ENCODE results near the gene RNF41.

RNF41 gene

DNA sequence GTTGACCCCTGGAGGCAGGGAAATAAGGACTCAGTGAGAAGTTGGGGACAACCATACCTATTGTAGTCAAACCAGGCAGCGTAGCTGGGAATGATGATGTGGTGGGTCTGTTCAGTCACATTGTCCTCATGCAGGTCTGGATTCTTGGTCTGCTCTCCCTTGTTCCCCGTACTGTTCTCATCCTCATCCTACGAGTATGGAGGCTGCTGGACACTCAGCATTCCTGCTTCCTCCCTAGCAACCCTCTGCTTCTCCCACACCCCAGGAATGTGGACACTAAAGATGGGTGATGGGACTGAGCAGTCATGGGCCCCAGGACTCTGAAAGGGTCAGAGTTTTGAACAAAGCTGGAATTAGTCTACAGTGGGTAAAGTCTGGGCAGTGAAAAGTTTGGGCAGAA, 43.4 kb downstream of the RNF41 start:
- Histone ChIP-seq H3K36me3 (ENCODE audit: control insufficient read depth, insufficient read depth, low read length) (peaks cover 10% of the 10 kb centered on the region), H3K9me3 (ENCODE audit: control insufficient read depth, low read length) (no peaks in the 10 kb centered on the region)

GRCh38 chr12:56172839-56173238, 48.9 kb downstream of the RNF41 start:
- H3K27me3 ChIP-seq (ENCODE audit: control insufficient read depth, insufficient read depth, low read length): no peaks in the 10 kb centered on the region
- H3K36me3 ChIP-seq (ENCODE audit: control insufficient read depth, insufficient read depth, low read length): peaks cover 13% of the 10 kb centered on the region
- no peaks in the 10 kb centered on the region for H3K9me3 ChIP-seq (ENCODE audit: control insufficient read depth, low read length)
- H3K4me1 ChIP-seq (ENCODE audit: control insufficient read depth, insufficient read depth, low read length): no peaks in the 10 kb centered on the region
- no peak overlapping the region for H3K9ac ChIP-seq (ENCODE audit: low read length)
- H3K4me3 ChIP-seq (ENCODE audit: low read length): no peak overlapping the region

More for the DNA sequence above, 43.4 kb downstream of the RNF41 start:
- no peaks in the 10 kb centered on the region for H3K27me3 ChIP-seq (ENCODE audit: control insufficient read depth, insufficient read depth, low read length)
- H3K4me3 ChIP-seq (ENCODE audit: low read length): no peak overlapping the region
- H3K4me1 ChIP-seq (ENCODE audit: control insufficient read depth, insufficient read depth, low read length): no peaks in the 10 kb centered on the region
- H3K9ac ChIP-seq (ENCODE audit: low read length): no peak overlapping the region

- H3K9me3 ChIP-seq (ENCODE audit: control insufficient read depth, low read length): no peaks in the 10 kb centered on the region
- peaks cover 13% of the 10 kb centered on the region for H3K36me3 ChIP-seq (ENCODE audit: control insufficient read depth, insufficient read depth, low read length)
- H3K27me3 ChIP-seq (ENCODE audit: control insufficient read depth, insufficient read depth, low read length): no peaks in the 10 kb centered on the region
- no peak overlapping the region for H3K9ac ChIP-seq (ENCODE audit: low read length)
- no peak overlapping the region for H3K4me3 ChIP-seq (ENCODE audit: low read length)
- no peaks in the 10 kb centered on the region for H3K4me1 ChIP-seq (ENCODE audit: control insufficient read depth, insufficient read depth, low read length)
Measured at GRCh38 chr12:56169229-56169759, 52.4 kb downstream of the RNF41 start.

- H3K4me1 ChIP-seq (ENCODE audit: control insufficient read depth, insufficient read depth, low read length): peaks cover 13% of the 10 kb centered on the region
- no peaks in the 10 kb centered on the region for H3K9me3 ChIP-seq (ENCODE audit: control insufficient read depth, low read length)
- H3K4me3 ChIP-seq (ENCODE audit: low read length): no peak overlapping the region
- H3K27me3 ChIP-seq (ENCODE audit: control insufficient read depth, insufficient read depth, low read length): no peaks in the 10 kb centered on the region
- no peak overlapping the region for H3K9ac ChIP-seq (ENCODE audit: low read length)
- peaks cover 22% of the 10 kb centered on the region for H3K36me3 ChIP-seq (ENCODE audit: control insufficient read depth, insufficient read depth, low read length)
Measured at GRCh38 chr12:56165369-56165768, 56.4 kb downstream of the RNF41 start.

- H3K27me3 ChIP-seq (ENCODE audit: control insufficient read depth, insufficient read depth, low read length): no peaks in the 10 kb centered on the region
- H3K4me1 ChIP-seq (ENCODE audit: control insufficient read depth, insufficient read depth, low read length): peaks cover 22% of the 10 kb centered on the region
- H3K4me3 ChIP-seq (ENCODE audit: low read length): no peak overlapping the region
- H3K36me3 ChIP-seq (ENCODE audit: control insufficient read depth, insufficient read depth, low read length): peaks cover 32% of the 10 kb centered on the region
- H3K9me3 ChIP-seq (ENCODE audit: control insufficient read depth, low read length): no peaks in the 10 kb centered on the region
- H3K9ac ChIP-seq (ENCODE audit: low read length): no peak overlapping the region
Measured at GRCh38 chr12:56164345-56164729, 57.4 kb downstream of the RNF41 start.

GRCh38 chr12:56163533-56164344, 58.0 kb downstream of the RNF41 start:
- H3K9ac ChIP-seq (ENCODE audit: low read length): no peak overlapping the region

DNA sequence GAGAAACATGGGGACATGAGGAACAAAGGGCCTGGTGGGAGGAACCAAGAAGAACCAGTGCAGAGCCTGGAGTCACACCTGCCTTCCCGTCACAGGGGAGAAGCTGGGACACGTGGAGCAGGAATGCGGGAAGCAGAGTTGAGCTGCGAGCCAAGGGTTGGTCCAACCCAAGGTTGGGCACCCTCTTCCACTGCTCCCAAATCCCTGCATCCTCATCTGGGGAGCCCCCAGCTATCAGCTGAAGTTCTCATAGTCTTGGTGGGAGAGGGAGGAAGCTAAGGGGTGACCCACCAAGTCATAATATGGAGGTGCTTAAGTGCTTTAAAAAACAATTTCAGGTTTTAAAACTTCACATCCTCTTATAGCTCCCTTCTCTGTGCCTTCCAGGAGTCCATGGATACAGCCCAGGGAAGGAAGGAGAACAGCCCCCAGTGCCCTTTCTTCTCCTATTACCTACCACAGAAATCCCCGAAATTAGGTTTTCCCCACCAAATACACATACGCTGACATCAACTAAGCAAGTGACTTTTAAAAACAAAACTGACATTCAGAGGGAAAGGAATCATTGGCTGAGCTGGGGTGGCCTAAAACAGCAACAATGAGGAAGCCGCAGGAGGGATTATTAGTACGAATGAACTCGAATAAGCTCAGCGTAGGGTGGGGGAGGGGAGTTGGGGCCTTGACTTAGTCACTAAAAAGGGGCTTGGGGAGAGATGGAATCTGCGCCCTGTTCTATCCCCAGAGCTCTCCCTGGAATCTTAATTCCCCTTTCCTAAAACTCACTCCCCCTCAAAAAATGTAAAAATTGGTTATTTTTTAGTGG, 59.0 kb downstream of the RNF41 start:
- Histone ChIP-seq H3K4me1 (ENCODE audit: control insufficient read depth, insufficient read depth, low read length) (peaks cover 22% of the 10 kb centered on the region), H3K27me3 (ENCODE audit: control insufficient read depth, insufficient read depth, low read length) (no peaks in the 10 kb centered on the region), H3K36me3 (ENCODE audit: control insufficient read depth, insufficient read depth, low read length) (peaks cover 29% of the 10 kb centered on the region), H3K4me3 (ENCODE audit: low read length) (no peak overlapping the region), H3K9me3 (ENCODE audit: control insufficient read depth, low read length) (no peaks in the 10 kb centered on the region), H3K9ac (ENCODE audit: low read length) (no peak overlapping the region)

More at GRCh38 chr12:56163533-56164344, 58.0 kb downstream of the RNF41 start:
- no peak overlapping the region for H3K4me3 ChIP-seq (ENCODE audit: low read length)
- H3K4me1 ChIP-seq (ENCODE audit: control insufficient read depth, insufficient read depth, low read length): peaks cover 22% of the 10 kb centered on the region
- peaks cover 34% of the 10 kb centered on the region for H3K36me3 ChIP-seq (ENCODE audit: control insufficient read depth, insufficient read depth, low read length)
- H3K27me3 ChIP-seq (ENCODE audit: control insufficient read depth, insufficient read depth, low read length): no peaks in the 10 kb centered on the region
- H3K9me3 ChIP-seq (ENCODE audit: control insufficient read depth, low read length): no peaks in the 10 kb centered on the region

GRCh38 chr12:56161690-56162351, 59.9 kb downstream of the RNF41 start:
- Histone ChIP-seq H3K4me3 (ENCODE audit: low read length) (no peak overlapping the region), H3K36me3 (ENCODE audit: control insufficient read depth, insufficient read depth, low read length) (peaks cover 29% of the 10 kb centered on the region), H3K9me3 (ENCODE audit: control insufficient read depth, low read length) (no peaks in the 10 kb centered on the region), H3K27me3 (ENCODE audit: control insufficient read depth, insufficient read depth, low read length) (no peaks in the 10 kb centered on the region), H3K4me1 (ENCODE audit: control insufficient read depth, insufficient read depth, low read length) (peaks cover 27% of the 10 kb centered on the region), H3K9ac (ENCODE audit: low read length) (peak overlapping the region; percentile 100)

- Histone ChIP-seq H3K27me3 (ENCODE audit: control insufficient read depth, insufficient read depth, low read length) (no peaks in the 10 kb centered on the region), H3K36me3 (ENCODE audit: control insufficient read depth, insufficient read depth, low read length) (peaks cover 29% of the 10 kb centered on the region), H3K4me3 (ENCODE audit: low read length) (peak overlapping the region; percentile 95), H3K9ac (ENCODE audit: low read length) (peak overlapping the region; percentile 100), H3K9me3 (ENCODE audit: control insufficient read depth, low read length) (no peaks in the 10 kb centered on the region), H3K4me1 (ENCODE audit: control insufficient read depth, insufficient read depth, low read length) (peaks cover 27% of the 10 kb centered on the region)
Measured at GRCh38 chr12:56160894-56161689, 60.6 kb downstream of the RNF41 start.

DNA sequence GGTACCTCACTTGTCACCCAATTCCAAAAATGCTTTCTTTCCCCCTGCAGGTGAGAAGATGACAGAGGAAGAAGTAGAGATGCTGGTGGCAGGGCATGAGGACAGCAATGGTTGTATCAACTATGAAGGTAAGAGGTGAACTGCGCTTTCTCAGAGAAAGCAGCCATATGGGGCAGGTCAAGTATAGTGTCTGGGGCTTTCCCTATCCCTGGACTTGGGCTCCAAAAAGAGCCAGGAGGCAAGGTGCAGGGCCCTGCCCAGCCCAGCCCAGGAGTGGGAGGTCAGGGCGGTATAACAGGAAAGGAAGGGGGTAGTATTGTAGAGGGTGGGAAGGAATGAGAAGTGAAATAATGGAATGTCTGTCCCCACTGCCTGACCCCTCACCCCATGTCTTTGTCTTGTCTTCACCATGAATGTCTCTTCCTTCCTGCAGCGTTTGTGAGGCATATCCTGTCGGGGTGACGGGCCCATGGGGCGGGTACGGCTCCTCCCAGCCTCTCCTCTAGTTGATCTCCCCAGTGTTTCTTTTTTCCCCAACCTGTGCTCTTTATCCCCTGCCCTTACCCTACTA, 61.4 kb downstream of the RNF41 start:
- H3K9ac ChIP-seq (ENCODE audit: low read length): peak overlapping the region; percentile 100
- H3K4me1 ChIP-seq (ENCODE audit: control insufficient read depth, insufficient read depth, low read length): peaks cover 27% of the 10 kb centered on the region
- H3K4me3 ChIP-seq (ENCODE audit: low read length): peak overlapping the region; percentile 95
- H3K27me3 ChIP-seq (ENCODE audit: control insufficient read depth, insufficient read depth, low read length): no peaks in the 10 kb centered on the region
- H3K9me3 ChIP-seq (ENCODE audit: control insufficient read depth, low read length): no peaks in the 10 kb centered on the region
- peaks cover 29% of the 10 kb centered on the region for H3K36me3 ChIP-seq (ENCODE audit: control insufficient read depth, insufficient read depth, low read length)

Data from mucosa of stomach (tissue), 1 donor.